HEK293 (cell line): Measurements from ENCODE around the gene ENDOD1.
"Not testable (repeated sequence)": the region's sequence is repeated elsewhere in the genome, so short reads cannot be mapped to it uniquely, and the experiment has no call there.

ENCODE experiments used
- CTCF ChIA-PET: fragments of 350-600 bp; formaldehyde crosslinking; extraction: SDS; loops from one replicate; lab custom pipeline; 2021; ENCODE audit warnings: antibody characterized with exemption; lab: Yijun Ruan, JAX
- POLR2A ChIA-PET: fragments of 300-600 bp; formaldehyde crosslinking; extraction: SDS; loops from one replicate; lab custom pipeline; 2020; ENCODE audit warnings: antibody characterized with exemption, inconsistent platforms; lab: Yijun Ruan, JAX
- H3K27ac ChIP-seq: fragments of 200-500 bp; sonication (Bioruptor generic); 2 replicates; pipeline ENCODE4 v1.5.1; 2014; ENCODE audit warnings: low read depth, low read length, control low read depth, inconsistent platforms; ENCODE audit errors: extremely low read depth
- H3K36me3 ChIP-seq, 2 experiments: fragments of 200-500 bp in 1 of 2; sonication (Bioruptor generic) in 1 of 2; 1 replicate in 1 of 2; 2 replicates in 1 of 2; pipeline ENCODE4 v1.5.1; 2014 to 2017; ENCODE audit warnings: inconsistent platforms in 2 of 2, low read length in 2 of 2; ENCODE audit not compliant: control insufficient read depth in 2 of 2, insufficient read depth in 1 of 2
- H3K4me1 ChIP-seq: fragments of 200-500 bp; sonication (Bioruptor generic); 2 replicates; pipeline ENCODE4 v1.5.1; 2014; ENCODE audit warnings: mild to moderate bottlenecking, low read length, inconsistent platforms; ENCODE audit not compliant: control insufficient read depth, insufficient read depth
- H3K4me3 ChIP-seq: 2 replicates; pipeline ENCODE4 v1.5.1; 2011; ENCODE audit warnings: low read depth, mild to moderate bottlenecking, control low read depth, low read length, moderate library complexity
- H3K9me3 ChIP-seq: fragments of 200-500 bp; sonication (Bioruptor generic); 2 replicates; pipeline ENCODE4 v1.5.1; 2014; ENCODE audit warnings: low read depth, low read length, inconsistent platforms; ENCODE audit not compliant: control insufficient read depth, insufficient read depth
- SCRT2 ChIP-seq: fragments of 450-650 bp; formaldehyde crosslinking; IDR thresholded peaks from 2 replicates; pipeline ENCODE4 v1.5.1; 2016; ENCODE audit warnings: missing biosample characterization, missing genetic modification characterization
- TCF7L2 ChIP-seq: IDR thresholded peaks from 2 replicates; pipeline ENCODE4 v1.6.1; 2011; ENCODE audit warnings: low read depth, mild to moderate bottlenecking, inconsistent platforms, low read length, moderate library complexity, borderline replicate concordance
- YY2 ChIP-seq: fragments of 450-650 bp; formaldehyde crosslinking; IDR thresholded peaks from 2 replicates; pipeline ENCODE4 v1.5.1; 2016; ENCODE audit warnings: missing biosample characterization, missing genetic modification characterization
- ZNF155 ChIP-seq: fragments of 450-650 bp; formaldehyde crosslinking; IDR thresholded peaks from 2 replicates; pipeline ENCODE4 v1.5.1; 2016; ENCODE audit warnings: missing biosample characterization, missing genetic modification characterization
- ZNF221 ChIP-seq: fragments of 450-650 bp; formaldehyde crosslinking; IDR thresholded peaks from 2 replicates; pipeline ENCODE4 v1.5.1; 2017; ENCODE audit warnings: missing biosample characterization, missing genetic modification characterization, borderline replicate concordance
- ZNF302 ChIP-seq: fragments of 450-650 bp; formaldehyde crosslinking; IDR thresholded peaks from 2 replicates; pipeline ENCODE4 v1.5.1; 2016; ENCODE audit warnings: missing biosample characterization, missing genetic modification characterization, low read depth
- ZNF37A ChIP-seq: fragments of 450-650 bp; IDR thresholded peaks from 2 replicates; pipeline ENCODE4 v1.5.1; 2018; ENCODE audit warnings: missing biosample characterization, missing genetic modification characterization
- ZNF404 ChIP-seq: fragments of 450-650 bp; formaldehyde crosslinking; IDR thresholded peaks from 2 replicates; pipeline ENCODE4 v1.5.1; 2017; ENCODE audit warnings: missing biosample characterization, missing genetic modification characterization
- ZNF621 ChIP-seq: fragments of 450-650 bp; formaldehyde crosslinking; IDR thresholded peaks from 2 replicates; pipeline ENCODE4 v1.5.1; 2017; ENCODE audit warnings: missing biosample characterization, missing genetic modification characterization
- ZNF629 ChIP-seq: fragments of 450-650 bp; formaldehyde crosslinking; IDR thresholded peaks from 2 replicates; pipeline ENCODE4 v1.5.1; 2017; ENCODE audit warnings: missing biosample characterization, missing genetic modification characterization
- ZNF777 ChIP-seq: fragments of 450-650 bp; formaldehyde crosslinking; IDR thresholded peaks from 2 replicates; pipeline ENCODE4 v1.5.1; 2017; ENCODE audit warnings: missing biosample characterization, missing genetic modification characterization, borderline replicate concordance
- ZSCAN23 ChIP-seq: fragments of 450-650 bp; formaldehyde crosslinking; IDR thresholded peaks from 2 replicates; pipeline ENCODE4 v1.5.1; 2016; ENCODE audit warnings: missing biosample characterization, missing genetic modification characterization
- TF ChIP-seq, protein P1 (sequence below): fragments of 450-650 bp; formaldehyde crosslinking; IDR thresholded peaks from 2 replicates; pipeline ENCODE4 v1.5.1; 2017; ENCODE audit warnings: missing biosample characterization, missing genetic modification characterization
- TF ChIP-seq, protein P2 (sequence below): fragments of 450-650 bp; formaldehyde crosslinking; IDR thresholded peaks from 2 replicates; pipeline ENCODE4 v1.5.1; 2017; ENCODE audit warnings: missing biosample characterization, missing genetic modification characterization
- TF ChIP-seq, protein P3 (sequence below): fragments of 450-650 bp; formaldehyde crosslinking; IDR thresholded peaks from 2 replicates; pipeline ENCODE4 v1.5.1; 2016; ENCODE audit warnings: missing biosample characterization, missing genetic modification characterization
- TF ChIP-seq, protein P4 (sequence below): fragments of 450-650 bp; formaldehyde crosslinking; IDR thresholded peaks from 2 replicates; pipeline ENCODE4 v1.5.1; 2017; ENCODE audit warnings: missing biosample characterization, missing genetic modification characterization
- TF ChIP-seq, protein P5 (sequence below): fragments of 450-650 bp; formaldehyde crosslinking; IDR thresholded peaks from 2 replicates; pipeline ENCODE4 v1.5.1; 2016; ENCODE audit warnings: missing biosample characterization, missing genetic modification characterization, low read depth
- TF ChIP-seq, protein P6 (sequence below): fragments of 450-650 bp; IDR thresholded peaks from 2 replicates; pipeline ENCODE4 v1.5.1; 2018; ENCODE audit warnings: missing biosample characterization, mild to moderate bottlenecking, missing genetic modification characterization
- TF ChIP-seq, protein P7 (sequence below): IDR thresholded peaks from 2 replicates; pipeline ENCODE4 v1.6.1; 2011; ENCODE audit warnings: mild to moderate bottlenecking, low read depth, low read length, borderline replicate concordance

ENDOD1 gene

DNA sequence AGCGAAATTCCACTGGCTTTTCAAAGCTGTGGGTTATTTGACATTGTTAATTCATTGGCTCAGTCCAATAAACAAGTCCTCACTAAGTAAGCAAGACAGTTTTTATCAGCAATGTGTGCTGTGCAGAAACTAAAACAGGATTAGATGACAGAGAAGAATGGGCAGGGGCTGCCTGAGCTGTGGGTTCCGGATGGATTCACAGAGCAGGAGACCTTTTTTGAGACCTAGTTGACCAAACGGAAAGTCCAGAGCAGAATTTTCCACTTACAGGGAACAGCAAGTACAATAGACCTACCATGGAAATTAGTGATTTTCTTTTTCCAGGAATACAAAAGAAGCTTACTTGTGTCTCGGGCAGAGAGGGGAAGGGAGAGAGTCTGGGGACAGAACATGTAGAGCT is 45.6 kb upstream of the ENDOD1 start:
- no peaks in the 10 kb centered on the region for H3K9me3 ChIP-seq
- no peak for TF ChIP-seq ZNF155 (tag by site-specific recombination)
- TF ChIP-seq, protein P1, sequence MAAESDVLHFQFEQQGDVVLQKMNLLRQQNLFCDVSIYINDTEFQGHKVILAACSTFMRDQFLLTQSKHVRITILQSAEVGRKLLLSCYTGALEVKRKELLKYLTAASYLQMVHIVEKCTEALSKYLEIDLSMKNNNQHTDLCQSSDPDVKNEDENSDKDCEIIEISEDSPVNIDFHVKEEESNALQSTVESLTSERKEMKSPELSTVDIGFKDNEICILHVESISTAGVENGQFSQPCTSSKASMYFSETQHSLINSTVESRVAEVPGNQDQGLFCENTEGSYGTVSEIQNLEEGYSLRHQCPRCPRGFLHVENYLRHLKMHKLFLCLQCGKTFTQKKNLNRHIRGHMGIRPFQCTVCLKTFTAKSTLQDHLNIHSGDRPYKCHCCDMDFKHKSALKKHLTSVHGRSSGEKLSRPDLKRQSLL = no peak
- TF ChIP-seq, protein P2, sequence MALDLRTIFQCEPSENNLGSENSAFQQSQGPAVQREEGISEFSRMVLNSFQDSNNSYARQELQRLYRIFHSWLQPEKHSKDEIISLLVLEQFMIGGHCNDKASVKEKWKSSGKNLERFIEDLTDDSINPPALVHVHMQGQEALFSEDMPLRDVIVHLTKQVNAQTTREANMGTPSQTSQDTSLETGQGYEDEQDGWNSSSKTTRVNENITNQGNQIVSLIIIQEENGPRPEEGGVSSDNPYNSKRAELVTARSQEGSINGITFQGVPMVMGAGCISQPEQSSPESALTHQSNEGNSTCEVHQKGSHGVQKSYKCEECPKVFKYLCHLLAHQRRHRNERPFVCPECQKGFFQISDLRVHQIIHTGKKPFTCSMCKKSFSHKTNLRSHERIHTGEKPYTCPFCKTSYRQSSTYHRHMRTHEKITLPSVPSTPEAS = no peak
- no peak for TF ChIP-seq ZNF302 (tag by site-specific recombination)
- TF ChIP-seq ZNF621 (tag by site-specific recombination) = no peak
- TF ChIP-seq ZNF37A (tag by site-specific recombination) = no peak
- TF ChIP-seq ZNF404 = no peak
- no peak for TF ChIP-seq ZNF629 (tag by site-specific recombination)
- TF ChIP-seq ZNF221 (tag by site-specific recombination) = no peak
- TF ChIP-seq, protein P3, sequence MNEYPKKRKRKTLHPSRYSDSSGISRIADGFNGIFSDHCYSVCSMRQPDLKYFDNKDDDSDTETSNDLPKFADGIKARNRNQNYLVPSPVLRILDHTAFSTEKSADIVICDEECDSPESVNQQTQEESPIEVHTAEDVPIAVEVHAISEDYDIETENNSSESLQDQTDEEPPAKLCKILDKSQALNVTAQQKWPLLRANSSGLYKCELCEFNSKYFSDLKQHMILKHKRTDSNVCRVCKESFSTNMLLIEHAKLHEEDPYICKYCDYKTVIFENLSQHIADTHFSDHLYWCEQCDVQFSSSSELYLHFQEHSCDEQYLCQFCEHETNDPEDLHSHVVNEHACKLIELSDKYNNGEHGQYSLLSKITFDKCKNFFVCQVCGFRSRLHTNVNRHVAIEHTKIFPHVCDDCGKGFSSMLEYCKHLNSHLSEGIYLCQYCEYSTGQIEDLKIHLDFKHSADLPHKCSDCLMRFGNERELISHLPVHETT = no peak
- TF ChIP-seq TCF7L2 = no peak
- TF ChIP-seq, protein P4, sequence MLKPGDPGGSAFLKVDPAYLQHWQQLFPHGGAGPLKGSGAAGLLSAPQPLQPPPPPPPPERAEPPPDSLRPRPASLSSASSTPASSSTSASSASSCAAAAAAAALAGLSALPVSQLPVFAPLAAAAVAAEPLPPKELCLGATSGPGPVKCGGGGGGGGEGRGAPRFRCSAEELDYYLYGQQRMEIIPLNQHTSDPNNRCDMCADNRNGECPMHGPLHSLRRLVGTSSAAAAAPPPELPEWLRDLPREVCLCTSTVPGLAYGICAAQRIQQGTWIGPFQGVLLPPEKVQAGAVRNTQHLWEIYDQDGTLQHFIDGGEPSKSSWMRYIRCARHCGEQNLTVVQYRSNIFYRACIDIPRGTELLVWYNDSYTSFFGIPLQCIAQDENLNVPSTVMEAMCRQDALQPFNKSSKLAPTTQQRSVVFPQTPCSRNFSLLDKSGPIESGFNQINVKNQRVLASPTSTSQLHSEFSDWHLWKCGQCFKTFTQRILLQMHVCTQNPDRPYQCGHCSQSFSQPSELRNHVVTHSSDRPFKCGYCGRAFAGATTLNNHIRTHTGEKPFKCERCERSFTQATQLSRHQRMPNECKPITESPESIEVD = no peak
- no peak for TF ChIP-seq ZSCAN23 (tag by site-specific recombination)
- no peak for TF ChIP-seq YY2 (tag by site-specific recombination)
- ChIA-PET POLR2A (no interaction called here), CTCF (interaction anchor here (0.6 to 0.9 kb wide), 3 partner anchors 23 to 1385 kb away, joined by 3 read pairs; partner anchors contain the start of gene SRSF8)
- H3K4me3 ChIP-seq = no peak overlapping the region
- no peaks in the 10 kb centered on the region for H3K4me1 ChIP-seq
- H3K27ac ChIP-seq = no peak overlapping the region
- H3K36me3 ChIP-seq = no peaks in the 10 kb centered on the region

DNA sequence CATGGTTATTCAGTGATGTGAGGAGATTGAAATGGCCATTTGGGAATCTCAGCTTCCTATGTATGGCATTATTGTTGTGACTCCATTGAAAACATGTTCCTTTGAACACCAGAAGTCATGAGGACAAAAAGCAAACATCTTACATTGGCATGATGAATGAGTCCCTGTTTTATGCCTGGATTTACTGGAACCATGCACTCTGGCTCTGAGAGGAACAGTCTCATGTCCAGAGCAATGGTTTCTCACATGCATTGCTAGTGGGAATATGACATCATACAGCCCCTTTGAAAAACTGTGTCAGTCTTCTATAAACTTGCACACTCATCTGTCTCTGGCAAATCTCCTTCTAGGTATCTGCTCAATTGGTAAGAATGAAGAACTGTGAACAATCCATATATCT is 43.8 kb upstream of the ENDOD1 start:
- no peak overlapping the region for H3K27ac ChIP-seq
- no peaks in the 10 kb centered on the region for H3K4me1 ChIP-seq
- H3K4me3 ChIP-seq = no peak overlapping the region
- ChIA-PET POLR2A (no interaction called here), CTCF (interaction anchor here (0.6 kb wide), 1 partner anchor 114 kb away, joined by 4 read pairs; no protein-coding TSS in a partner anchor)
- H3K36me3 ChIP-seq = no peaks in the 10 kb centered on the region
- TF ChIP-seq, protein P5, sequence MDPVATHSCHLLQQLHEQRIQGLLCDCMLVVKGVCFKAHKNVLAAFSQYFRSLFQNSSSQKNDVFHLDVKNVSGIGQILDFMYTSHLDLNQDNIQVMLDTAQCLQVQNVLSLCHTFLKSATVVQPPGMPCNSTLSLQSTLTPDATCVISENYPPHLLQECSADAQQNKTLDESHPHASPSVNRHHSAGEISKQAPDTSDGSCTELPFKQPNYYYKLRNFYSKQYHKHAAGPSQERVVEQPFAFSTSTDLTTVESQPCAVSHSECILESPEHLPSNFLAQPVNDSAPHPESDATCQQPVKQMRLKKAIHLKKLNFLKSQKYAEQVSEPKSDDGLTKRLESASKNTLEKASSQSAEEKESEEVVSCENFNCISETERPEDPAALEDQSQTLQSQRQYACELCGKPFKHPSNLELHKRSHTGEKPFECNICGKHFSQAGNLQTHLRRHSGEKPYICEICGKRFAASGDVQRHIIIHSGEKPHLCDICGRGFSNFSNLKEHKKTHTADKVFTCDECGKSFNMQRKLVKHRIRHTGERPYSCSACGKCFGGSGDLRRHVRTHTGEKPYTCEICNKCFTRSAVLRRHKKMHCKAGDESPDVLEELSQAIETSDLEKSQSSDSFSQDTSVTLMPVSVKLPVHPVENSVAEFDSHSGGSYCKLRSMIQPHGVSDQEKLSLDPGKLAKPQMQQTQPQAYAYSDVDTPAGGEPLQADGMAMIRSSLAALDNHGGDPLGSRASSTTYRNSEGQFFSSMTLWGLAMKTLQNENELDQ (tag by site-specific recombination) = no peak
- no peak for TF ChIP-seq ZNF777
- no peak for TF ChIP-seq SCRT2 (tag by site-specific recombination)
- TF ChIP-seq, protein P6, sequence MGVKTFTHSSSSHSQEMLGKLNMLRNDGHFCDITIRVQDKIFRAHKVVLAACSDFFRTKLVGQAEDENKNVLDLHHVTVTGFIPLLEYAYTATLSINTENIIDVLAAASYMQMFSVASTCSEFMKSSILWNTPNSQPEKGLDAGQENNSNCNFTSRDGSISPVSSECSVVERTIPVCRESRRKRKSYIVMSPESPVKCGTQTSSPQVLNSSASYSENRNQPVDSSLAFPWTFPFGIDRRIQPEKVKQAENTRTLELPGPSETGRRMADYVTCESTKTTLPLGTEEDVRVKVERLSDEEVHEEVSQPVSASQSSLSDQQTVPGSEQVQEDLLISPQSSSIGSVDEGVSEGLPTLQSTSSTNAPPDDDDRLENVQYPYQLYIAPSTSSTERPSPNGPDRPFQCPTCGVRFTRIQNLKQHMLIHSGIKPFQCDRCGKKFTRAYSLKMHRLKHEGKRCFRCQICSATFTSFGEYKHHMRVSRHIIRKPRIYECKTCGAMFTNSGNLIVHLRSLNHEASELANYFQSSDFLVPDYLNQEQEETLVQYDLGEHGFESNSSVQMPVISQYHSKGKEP (tag by site-specific recombination) = no peak
- TF ChIP-seq, protein P7, sequence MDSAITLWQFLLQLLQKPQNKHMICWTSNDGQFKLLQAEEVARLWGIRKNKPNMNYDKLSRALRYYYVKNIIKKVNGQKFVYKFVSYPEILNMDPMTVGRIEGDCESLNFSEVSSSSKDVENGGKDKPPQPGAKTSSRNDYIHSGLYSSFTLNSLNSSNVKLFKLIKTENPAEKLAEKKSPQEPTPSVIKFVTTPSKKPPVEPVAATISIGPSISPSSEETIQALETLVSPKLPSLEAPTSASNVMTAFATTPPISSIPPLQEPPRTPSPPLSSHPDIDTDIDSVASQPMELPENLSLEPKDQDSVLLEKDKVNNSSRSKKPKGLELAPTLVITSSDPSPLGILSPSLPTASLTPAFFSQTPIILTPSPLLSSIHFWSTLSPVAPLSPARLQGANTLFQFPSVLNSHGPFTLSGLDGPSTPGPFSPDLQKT = no peak
- H3K9me3 ChIP-seq = no peaks in the 10 kb centered on the region

DNA sequence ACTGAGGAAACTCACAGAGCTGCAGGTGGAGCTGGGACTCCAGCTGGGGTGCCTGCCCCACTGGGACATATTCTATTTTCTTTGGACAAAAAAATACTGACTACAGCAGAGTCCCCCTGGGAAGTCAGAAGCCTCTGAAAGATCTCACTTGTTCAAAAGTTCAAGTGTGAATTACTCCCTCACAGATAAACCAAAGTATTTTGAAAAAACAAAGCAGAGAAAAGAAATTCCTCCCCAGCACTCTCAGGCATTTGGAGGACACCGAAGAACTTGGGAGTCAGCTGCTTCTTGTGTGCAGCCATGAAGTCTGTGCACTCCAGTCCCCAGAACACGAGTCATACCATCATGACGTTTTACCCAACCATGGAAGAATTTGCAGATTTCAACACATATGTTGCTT is 40.5 kb upstream of the ENDOD1 start, which contains the start of gene KDM4F:
Gene KDM4F (plus strand): TSS at position 301 of the 400 bp plus-strand sequence.
- POLR2A ChIA-PET, H3K27ac ChIP-seq: not testable (repeated sequence)
- CTCF ChIA-PET = interaction anchor here (0.7 kb wide), 1 partner anchor 18 kb away, joined by 3 read pairs; no protein-coding TSS in a partner anchor

More for the DNA sequence above, 40.5 kb upstream of the ENDOD1 start, which contains the start of gene KDM4F:
- not testable (repeated sequence) for H3K4me1 ChIP-seq, H3K9me3 ChIP-seq, H3K4me3 ChIP-seq, H3K36me3 ChIP-seq
